Thyroid gland (tissue), 4 donors: ENCODE data around the gene UBE2F. TPM values are rescaled to one million over a fixed set of nuclear protein-coding genes. Genes with fewer than 3 reads are reported as not detected.

ENCODE experiments used
- DNase-seq, 2 donors: peaks; one replicate each; pipeline ENCODE4 v3.0.0-alpha.2; 2019
- H3K27ac ChIP-seq, 3 donors: fragments of 200-600 bp; sonication (generic); 1 replicate in 2 of 3; 2 replicates in 1 of 3; pipeline ENCODE4 v1.5.1; 2016 to 2019; ENCODE audit warnings: mild to moderate bottlenecking in 1 of 3, moderate library complexity in 1 of 3
- H3K27me3 ChIP-seq: fragments of 200-600 bp; sonication (generic); one replicate; pipeline ENCODE4 v1.5.1; 2019
- H3K36me3 ChIP-seq, 2 donors: fragments of 200-600 bp; sonication (generic); one replicate each; pipeline ENCODE4 v1.5.1; 2016 to 2019
- H3K4me1 ChIP-seq, 2 donors: fragments of 200-600 bp; sonication (generic); one replicate each; pipeline ENCODE4 v1.5.1; 2017 to 2019
- H3K4me3 ChIP-seq, 3 donors: fragments of 200-600 bp; sonication (generic); replicated peaks in 1 of 3; 1 replicate in 2 of 3; 2 replicates in 1 of 3; pipeline ENCODE4 v1.5.1; 2016; ENCODE audit warnings: mild to moderate bottlenecking in 1 of 3
- H3K9me3 ChIP-seq: fragments of 200-600 bp; sonication (generic); one replicate; pipeline ENCODE4 v1.5.1; 2017
- CTCF ChIP-seq, 6 experiments: fragments of 200-600 bp in 3 of 6; fragments of 450-650 bp in 3 of 6; sonication (generic) in 3 of 6; IDR thresholded peaks; one replicate each; pipeline ENCODE4 v1.5.1; 2016 to 2019; ENCODE audit warnings: antibody characterized with exemption in 6 of 6, mild to moderate bottlenecking in 2 of 6, inconsistent platforms in 1 of 6, moderate library complexity in 1 of 6
- POLR2A ChIP-seq, 2 donors: fragments of 450-650 bp; IDR thresholded peaks; one replicate each; pipeline ENCODE4 v1.6.1; 2017; ENCODE audit warnings: antibody characterized with exemption in 2 of 2, mild to moderate bottlenecking in 2 of 2, moderate library complexity in 1 of 2
- WGBS, 2 donors: methylation state at CpG; one replicate each; pipeline ENCODE4 v1.1.5; 2017; 5-methylcytosine and 5-hydroxymethylcytosine counted together
- intact Hi-C: fragments of 100-400 bp; cut with DNase I; formaldehyde crosslinking; loops from one replicate; pipeline ENCODE4 v1.15.1; 2023
- small RNA-seq: library from RNA; depleted of rRNA; stranded (forward); fragments of <200 nt; gene quantifications from one replicate; pipeline ENCODE3, GENCODE V24; 2016
- total RNA-seq, 4 donors: library from RNA; depleted of rRNA; stranded (reverse); fragments of >200 nt; gene quantifications; one replicate each; pipeline ENCODE4 v1.2.3, GENCODE V29; 2016

UBE2F gene
- total RNA-seq, 4 donors from 2014 or later = 79.8 to 134 (median 122) TPM

GRCh38 chr2:238090887-238091286 is 124.1 kb downstream of the UBE2F start:
- no peaks in the 10 kb centered on the region for H3K9me3 ChIP-seq
- no peak overlapping the region for H3K27ac ChIP-seq
- no peaks in the 10 kb centered on the region for H3K36me3 ChIP-seq
- H3K4me1 ChIP-seq = no peaks in the 10 kb centered on the region
- H3K27me3 ChIP-seq = no peaks in the 10 kb centered on the region
- WGBS, 2 donors = 92 to 95% methylated on average over 4 of the region's 4 CpGs
- H3K4me3 ChIP-seq = no peak overlapping the region
- TF ChIP-seq CTCF (IDR thresholded peaks at IDR 0.05) (no peak), POLR2A (IDR thresholded peaks at IDR 0.05) (no peak)
- intact Hi-C loops = no loop called here
- no peak for DNase-seq

GRCh38 chr2:238091436-238092060 is 124.7 kb downstream of the UBE2F start:
- no peak for DNase-seq
- WGBS, 2 donors = 94 to 95% methylated on average over 16 of the region's 16 CpGs
- H3K4me1 ChIP-seq = no peaks in the 10 kb centered on the region
- H3K27me3 ChIP-seq = no peaks in the 10 kb centered on the region
- intact Hi-C loops = no loop called here
- H3K36me3 ChIP-seq = no peaks in the 10 kb centered on the region
- no peak for TF ChIP-seq POLR2A (IDR thresholded peaks at IDR 0.05)
- no peak for TF ChIP-seq CTCF (IDR thresholded peaks at IDR 0.05)
- H3K4me3 ChIP-seq = no peak overlapping the region
- no peak overlapping the region for H3K27ac ChIP-seq
- H3K9me3 ChIP-seq = no peaks in the 10 kb centered on the region

Small RNA genes lying within 50 kb of the gene (small RNA-seq; reads per million reads assigned to genes)
- not detected for gene RNU6-1333P

Other genes with a start within 250 kb of the UBE2F start
- gene RBM44, start 168.2 kb upstream of the UBE2F start, total RNA-seq = 1 to 10 TPM in 3 of 4 donors, under 1 TPM in 1; 0.89 to 4.1 (median 1.5) TPM
- gene RAMP1, start 107.4 kb upstream of the UBE2F start, total RNA-seq = 1 to 10 TPM in 3 of 4 donors, under 1 TPM in 1; 0.78 to 4.2 (median 3.0) TPM
- gene SCLY, start 94.0 kb downstream of the UBE2F start, total RNA-seq = 10 to 100 TPM; 21.8 to 48.2 (median 31.0) TPM
- 1 to 10 TPM in 3 of 4 donors, under 1 TPM in 1; 0.11 to 3.8 (median 2.6) TPM for gene ESPNL, start 133.3 kb downstream of the UBE2F start, total RNA-seq
- under 1 TPM; 0.20 to 0.67 (median 0.38) TPM for gene KLHL30, start 171.7 kb downstream of the UBE2F start, total RNA-seq
- gene ERFE, start 192.0 kb downstream of the UBE2F start, total RNA-seq = 10 to 100 TPM in 1 of 4 donors, 1 to 10 TPM in 3; 2.8 to 15.3 (median 5.8) TPM
- 10 to 100 TPM; 33.4 to 52.0 (median 41.0) TPM for gene ILKAP, start 236.7 kb downstream of the UBE2F start, total RNA-seq